Measurements from ENCODE around the gene LENG9.

LENG9 gene

DNA sequence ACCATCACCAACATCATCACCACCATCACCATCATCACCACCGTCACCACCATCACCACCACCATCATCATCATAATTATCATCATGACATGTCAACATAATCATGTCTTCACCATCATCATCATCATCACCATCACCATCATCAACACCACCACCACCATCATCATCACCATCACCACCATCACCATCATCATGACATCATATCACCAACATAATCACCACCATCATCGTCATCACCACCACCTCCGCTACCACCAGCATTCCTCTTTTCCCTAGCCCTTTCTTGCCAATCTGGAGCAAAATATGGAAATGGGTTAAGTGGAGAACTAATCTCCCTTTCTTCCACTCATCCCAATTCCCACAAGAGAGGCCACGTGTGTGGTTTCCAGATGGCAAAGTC is 49.4 kb downstream of the LENG9 start:
- TF ChIP-seq RAD21 (IDR thresholded peaks at IDR 0.05; ENCODE audit: low read depth) = no peak
- no peak for TF ChIP-seq TCF12 (IDR thresholded peaks at IDR 0.05; ENCODE audit: low read depth)
- no peak for TF ChIP-seq EGR1 (IDR thresholded peaks at IDR 0.05)
- TF ChIP-seq EP300 (IDR thresholded peaks at IDR 0.05; ENCODE audit: borderline replicate concordance) = no peak
- TF ChIP-seq TAF1 (IDR thresholded peaks at IDR 0.05; ENCODE audit: low read depth) = no peak
- TF ChIP-seq NFIC (IDR thresholded peaks at IDR 0.05) = no peak
- no peak for TF ChIP-seq YY1 (IDR thresholded peaks at IDR 0.05; ENCODE audit: low read depth)
- no peak for TF ChIP-seq CEBPB (IDR thresholded peaks at IDR 0.05)
- no peak for TF ChIP-seq TEAD4 (IDR thresholded peaks at IDR 0.05)
- TF ChIP-seq CREB1 (IDR thresholded peaks at IDR 0.05; ENCODE audit: low read depth) = no peak
- TF ChIP-seq, protein P1, sequence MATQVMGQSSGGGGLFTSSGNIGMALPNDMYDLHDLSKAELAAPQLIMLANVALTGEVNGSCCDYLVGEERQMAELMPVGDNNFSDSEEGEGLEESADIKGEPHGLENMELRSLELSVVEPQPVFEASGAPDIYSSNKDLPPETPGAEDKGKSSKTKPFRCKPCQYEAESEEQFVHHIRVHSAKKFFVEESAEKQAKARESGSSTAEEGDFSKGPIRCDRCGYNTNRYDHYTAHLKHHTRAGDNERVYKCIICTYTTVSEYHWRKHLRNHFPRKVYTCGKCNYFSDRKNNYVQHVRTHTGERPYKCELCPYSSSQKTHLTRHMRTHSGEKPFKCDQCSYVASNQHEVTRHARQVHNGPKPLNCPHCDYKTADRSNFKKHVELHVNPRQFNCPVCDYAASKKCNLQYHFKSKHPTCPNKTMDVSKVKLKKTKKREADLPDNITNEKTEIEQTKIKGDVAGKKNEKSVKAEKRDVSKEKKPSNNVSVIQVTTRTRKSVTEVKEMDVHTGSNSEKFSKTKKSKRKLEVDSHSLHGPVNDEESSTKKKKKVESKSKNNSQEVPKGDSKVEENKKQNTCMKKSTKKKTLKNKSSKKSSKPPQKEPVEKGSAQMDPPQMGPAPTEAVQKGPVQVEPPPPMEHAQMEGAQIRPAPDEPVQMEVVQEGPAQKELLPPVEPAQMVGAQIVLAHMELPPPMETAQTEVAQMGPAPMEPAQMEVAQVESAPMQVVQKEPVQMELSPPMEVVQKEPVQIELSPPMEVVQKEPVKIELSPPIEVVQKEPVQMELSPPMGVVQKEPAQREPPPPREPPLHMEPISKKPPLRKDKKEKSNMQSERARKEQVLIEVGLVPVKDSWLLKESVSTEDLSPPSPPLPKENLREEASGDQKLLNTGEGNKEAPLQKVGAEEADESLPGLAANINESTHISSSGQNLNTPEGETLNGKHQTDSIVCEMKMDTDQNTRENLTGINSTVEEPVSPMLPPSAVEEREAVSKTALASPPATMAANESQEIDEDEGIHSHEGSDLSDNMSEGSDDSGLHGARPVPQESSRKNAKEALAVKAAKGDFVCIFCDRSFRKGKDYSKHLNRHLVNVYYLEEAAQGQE (IDR thresholded peaks at IDR 0.05; ENCODE audit: low read depth) = no peak
- no peak for TF ChIP-seq ZBTB7A (IDR thresholded peaks at IDR 0.05; ENCODE audit: low read depth)
- TF ChIP-seq FOXM1 (IDR thresholded peaks at IDR 0.05; ENCODE audit: borderline replicate concordance, low read depth) = no peak
- TF ChIP-seq, protein P2, sequence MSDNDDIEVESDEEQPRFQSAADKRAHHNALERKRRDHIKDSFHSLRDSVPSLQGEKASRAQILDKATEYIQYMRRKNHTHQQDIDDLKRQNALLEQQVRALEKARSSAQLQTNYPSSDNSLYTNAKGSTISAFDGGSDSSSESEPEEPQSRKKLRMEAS (IDR thresholded peaks at IDR 0.05) = no peak

DNA sequence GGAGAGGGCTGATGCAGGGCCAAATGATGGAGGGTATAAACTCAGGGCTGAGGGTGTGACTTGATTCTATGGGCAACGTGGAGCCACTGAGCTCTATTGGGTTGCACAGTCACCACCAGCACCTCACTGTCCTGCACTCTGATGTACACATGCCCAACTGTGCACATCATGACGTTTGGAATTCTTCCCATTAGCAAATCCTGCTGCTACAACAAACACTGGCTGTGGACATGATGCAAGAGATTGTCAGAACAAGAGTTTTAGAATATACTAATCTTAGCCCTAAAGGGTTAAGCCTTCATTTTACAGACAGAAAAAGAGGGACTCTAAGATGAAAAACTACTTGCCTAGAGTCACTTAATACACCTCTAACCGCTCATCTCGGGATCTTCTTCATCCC is 50.7 kb downstream of the LENG9 start:
- TF ChIP-seq TAF1 (IDR thresholded peaks at IDR 0.05; ENCODE audit: low read depth) (no peak), YY1 (IDR thresholded peaks at IDR 0.05; ENCODE audit: low read depth) (no peak), ZBTB7A (IDR thresholded peaks at IDR 0.05; ENCODE audit: low read depth) (no peak), CREB1 (IDR thresholded peaks at IDR 0.05; ENCODE audit: low read depth) (no peak), NFIC (IDR thresholded peaks at IDR 0.05) (no peak)
- TF ChIP-seq, protein P2 (IDR thresholded peaks at IDR 0.05) = no peak
- TF ChIP-seq, protein P1 (IDR thresholded peaks at IDR 0.05; ENCODE audit: low read depth) = no peak

All from Ishikawa (cell line).